MM.1S (cell line): Measurements from ENCODE around the gene FJX1.

Source experiments
- EZH2 ChIP-seq: fragments of 300-600 bp; sonication (generic); optimal IDR thresholded peaks from 2 replicates; pipeline ENCODE3; 2017; ENCODE audit warnings: low read depth, mild to moderate bottlenecking, antibody characterized with exemption, low read length, mixed read lengths
- EZH2phosphoT487 ChIP-seq: fragments of 300-600 bp; sonication (generic); IDR thresholded peaks from 2 replicates; pipeline ENCODE4 v1.6.1; 2018; ENCODE audit warnings: antibody characterized with exemption, low read length
- TF ChIP-seq, protein P1 (sequence below): fragments of 300-600 bp; sonication (generic); IDR thresholded peaks from 2 replicates; pipeline ENCODE4 v1.5.1; 2016; ENCODE audit warnings: antibody characterized with exemption, low read length, mixed read lengths

DNA sequence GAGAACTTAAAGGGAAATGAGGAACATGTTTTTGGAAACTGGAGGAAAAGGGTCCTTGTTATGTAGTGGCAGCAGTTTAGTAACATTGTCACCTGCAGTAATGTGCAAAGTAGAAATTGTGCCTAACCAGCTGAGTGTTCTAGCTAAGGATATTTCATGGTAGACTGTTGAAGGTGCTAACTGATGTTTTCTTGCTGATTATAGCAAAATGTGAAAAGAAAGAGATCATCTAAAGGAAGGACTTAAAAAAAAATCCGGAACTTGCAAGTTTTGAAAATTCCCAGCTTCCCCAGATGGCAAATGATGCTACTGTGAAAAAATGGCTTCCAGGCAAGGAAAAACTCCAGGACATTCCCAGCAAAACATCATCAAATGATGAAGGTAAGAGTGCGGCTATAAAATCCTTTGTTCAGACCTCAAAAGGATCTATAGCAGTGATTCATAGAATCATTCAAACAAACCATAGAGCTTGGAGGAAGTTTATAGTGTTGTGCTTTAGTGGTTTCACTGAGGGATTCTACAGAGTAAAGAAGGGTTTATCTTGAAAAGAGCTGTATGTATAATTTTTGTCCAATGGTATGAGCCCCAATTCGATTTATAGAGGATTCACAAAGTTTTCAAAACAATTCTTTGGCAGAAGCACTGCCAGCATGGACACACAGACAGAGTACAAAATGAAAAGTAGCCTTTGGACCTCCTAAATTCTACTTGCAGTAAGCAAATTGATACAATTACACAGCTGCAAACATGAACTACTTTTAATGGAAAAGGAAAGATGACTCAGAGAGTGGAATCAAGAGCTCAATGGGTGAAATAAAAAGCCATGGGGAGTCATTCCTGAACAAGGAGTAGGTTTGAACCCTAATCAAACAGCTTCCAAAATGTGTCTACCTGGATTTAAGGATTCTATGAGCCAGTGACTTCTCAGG lies 40.0 kb downstream of the FJX1 start:
- TF ChIP-seq, protein P1, sequence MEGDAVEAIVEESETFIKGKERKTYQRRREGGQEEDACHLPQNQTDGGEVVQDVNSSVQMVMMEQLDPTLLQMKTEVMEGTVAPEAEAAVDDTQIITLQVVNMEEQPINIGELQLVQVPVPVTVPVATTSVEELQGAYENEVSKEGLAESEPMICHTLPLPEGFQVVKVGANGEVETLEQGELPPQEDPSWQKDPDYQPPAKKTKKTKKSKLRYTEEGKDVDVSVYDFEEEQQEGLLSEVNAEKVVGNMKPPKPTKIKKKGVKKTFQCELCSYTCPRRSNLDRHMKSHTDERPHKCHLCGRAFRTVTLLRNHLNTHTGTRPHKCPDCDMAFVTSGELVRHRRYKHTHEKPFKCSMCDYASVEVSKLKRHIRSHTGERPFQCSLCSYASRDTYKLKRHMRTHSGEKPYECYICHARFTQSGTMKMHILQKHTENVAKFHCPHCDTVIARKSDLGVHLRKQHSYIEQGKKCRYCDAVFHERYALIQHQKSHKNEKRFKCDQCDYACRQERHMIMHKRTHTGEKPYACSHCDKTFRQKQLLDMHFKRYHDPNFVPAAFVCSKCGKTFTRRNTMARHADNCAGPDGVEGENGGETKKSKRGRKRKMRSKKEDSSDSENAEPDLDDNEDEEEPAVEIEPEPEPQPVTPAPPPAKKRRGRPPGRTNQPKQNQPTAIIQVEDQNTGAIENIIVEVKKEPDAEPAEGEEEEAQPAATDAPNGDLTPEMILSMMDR, result no peak
- TF ChIP-seq EZH2 (no peak), EZH2phosphoT487 (no peak)
